ENCODE measurements around the gene C20orf173.

- TF ChIP-seq CTCF (IDR thresholded peaks at IDR 0.05; ENCODE audit: poor library complexity, severe bottlenecking): no peak
- TF ChIP-seq RAD21 (conservative IDR thresholded peaks at IDR 0.05): no peak
- TF ChIP-seq SMC3 (conservative IDR thresholded peaks at IDR 0.05; ENCODE audit: poor library complexity): no peak
- no peak for TF ChIP-seq EP300 (conservative IDR thresholded peaks at IDR 0.05; ENCODE audit: poor library complexity, severe bottlenecking)
- TF ChIP-seq EZH2 (IDR thresholded peaks at IDR 0.05; ENCODE audit: borderline replicate concordance, insufficient read depth, low read length, poor library complexity, severe bottlenecking): no peak
- TF ChIP-seq TAF1 (IDR thresholded peaks at IDR 0.05; ENCODE audit: low read depth): no peak
- TF ChIP-seq POLR2AphosphoS5 (IDR thresholded peaks at IDR 0.05): no peak
- no peak for TF ChIP-seq REST (IDR thresholded peaks at IDR 0.05; ENCODE audit: borderline replicate concordance)
- TF ChIP-seq MXI1 (conservative IDR thresholded peaks at IDR 0.05; ENCODE audit: poor library complexity, severe bottlenecking): no peak
Measured at GRCh38 chr20:35489717-35490116, 39.7 kb downstream of the C20orf173 start.

All from neural cell (in vitro differentiated cells).